Right atrium auricular region (tissue), 2 donors: ENCODE results near the gene PHACTR4. TPM values are rescaled to one million over a fixed set of nuclear protein-coding genes. Genes with fewer than 3 reads are reported as not detected.
"Not testable (repeated sequence)": the region's sequence is repeated elsewhere in the genome, so short reads cannot be mapped to it uniquely, and the experiment has no call there.

Experiments used
- DNase-seq: peaks from one replicate; pipeline ENCODE4 v3.0.0-alpha.2; 2019; ENCODE audit warnings: low spot score
- H3K27ac ChIP-seq, 2 donors: fragments of 200-600 bp; sonication (generic); 1 replicate in 1 of 2; 2 replicates in 1 of 2; pipeline ENCODE4 v1.5.1; 2016 to 2019
- H3K27me3 ChIP-seq, 2 donors: fragments of 200-600 bp; sonication (generic); one replicate each; pipeline versions ENCODE4 v1.5.1 to v1.6.0; 2017 to 2019
- H3K36me3 ChIP-seq: fragments of 200-600 bp; sonication (generic); one replicate; pipeline ENCODE4 v1.5.1; 2016
- H3K4me1 ChIP-seq, 2 donors: fragments of 200-600 bp; sonication (generic); one replicate each; pipeline versions ENCODE4 v1.5.1 to v1.6.0; 2017 to 2019
- H3K4me3 ChIP-seq, 2 donors: fragments of 200-600 bp; sonication (generic); 1 replicate in 1 of 2; 2 replicates in 1 of 2; pipeline ENCODE4 v1.5.1; 2017 to 2019; ENCODE audit warnings: mild to moderate bottlenecking in 1 of 2, moderate library complexity in 1 of 2
- H3K9me3 ChIP-seq, 2 donors: fragments of 200-600 bp; sonication (generic); one replicate each; pipeline ENCODE4 v1.5.1; 2019
- total RNA-seq, 2 donors: library from RNA; depleted of rRNA; stranded (reverse); fragments of >200 nt; gene quantifications; one replicate each; pipeline ENCODE4 v1.1.0, GENCODE V29; 2016
- TF ChIP-seq, protein P1 (sequence below), 2 donors: fragments of 200-600 bp; sonication (generic); IDR thresholded peaks; one replicate each; pipeline ENCODE4 v1.5.1; 2019; ENCODE audit warnings: antibody characterized with exemption in 2 of 2

PHACTR4 gene
- total RNA-seq, 2 donors from 2014 or later: 15.8 to 22.4 TPM

DNA sequence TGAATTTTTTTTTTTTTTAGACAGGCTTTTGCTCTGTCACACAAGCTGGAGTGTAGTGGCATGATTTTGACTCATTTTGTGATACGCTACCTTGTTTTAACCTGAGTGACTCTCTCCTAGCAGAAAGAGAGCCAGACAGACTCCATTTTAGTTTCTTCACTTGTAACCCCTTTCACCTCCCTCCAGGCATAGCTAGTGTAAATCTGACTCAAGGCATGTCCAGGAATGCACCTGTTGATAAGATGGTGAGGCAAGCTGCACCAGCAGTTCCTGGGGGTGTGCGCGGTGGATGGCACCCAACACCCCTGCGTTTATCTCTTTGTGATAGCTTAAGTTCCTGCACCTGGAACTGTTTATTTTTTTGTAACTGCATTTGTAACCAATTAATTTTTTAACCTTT lies 4.7 kb upstream of the PHACTR4 start:
- no peaks in the 10 kb centered on the region for H3K27me3 ChIP-seq
- no peak overlapping the region for H3K4me3 ChIP-seq
- no peaks in the 10 kb centered on the region for H3K9me3 ChIP-seq
- H3K4me1 ChIP-seq: peaks cover 0 to 3% of the 10 kb centered on the region in 2 donors
- DNase-seq: no peak
- no peaks in the 10 kb centered on the region for H3K36me3 ChIP-seq
- H3K27ac ChIP-seq: no peak overlapping the region
- TF ChIP-seq, protein P1, sequence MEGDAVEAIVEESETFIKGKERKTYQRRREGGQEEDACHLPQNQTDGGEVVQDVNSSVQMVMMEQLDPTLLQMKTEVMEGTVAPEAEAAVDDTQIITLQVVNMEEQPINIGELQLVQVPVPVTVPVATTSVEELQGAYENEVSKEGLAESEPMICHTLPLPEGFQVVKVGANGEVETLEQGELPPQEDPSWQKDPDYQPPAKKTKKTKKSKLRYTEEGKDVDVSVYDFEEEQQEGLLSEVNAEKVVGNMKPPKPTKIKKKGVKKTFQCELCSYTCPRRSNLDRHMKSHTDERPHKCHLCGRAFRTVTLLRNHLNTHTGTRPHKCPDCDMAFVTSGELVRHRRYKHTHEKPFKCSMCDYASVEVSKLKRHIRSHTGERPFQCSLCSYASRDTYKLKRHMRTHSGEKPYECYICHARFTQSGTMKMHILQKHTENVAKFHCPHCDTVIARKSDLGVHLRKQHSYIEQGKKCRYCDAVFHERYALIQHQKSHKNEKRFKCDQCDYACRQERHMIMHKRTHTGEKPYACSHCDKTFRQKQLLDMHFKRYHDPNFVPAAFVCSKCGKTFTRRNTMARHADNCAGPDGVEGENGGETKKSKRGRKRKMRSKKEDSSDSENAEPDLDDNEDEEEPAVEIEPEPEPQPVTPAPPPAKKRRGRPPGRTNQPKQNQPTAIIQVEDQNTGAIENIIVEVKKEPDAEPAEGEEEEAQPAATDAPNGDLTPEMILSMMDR (IDR thresholded peaks at IDR 0.05): no peak

DNA sequence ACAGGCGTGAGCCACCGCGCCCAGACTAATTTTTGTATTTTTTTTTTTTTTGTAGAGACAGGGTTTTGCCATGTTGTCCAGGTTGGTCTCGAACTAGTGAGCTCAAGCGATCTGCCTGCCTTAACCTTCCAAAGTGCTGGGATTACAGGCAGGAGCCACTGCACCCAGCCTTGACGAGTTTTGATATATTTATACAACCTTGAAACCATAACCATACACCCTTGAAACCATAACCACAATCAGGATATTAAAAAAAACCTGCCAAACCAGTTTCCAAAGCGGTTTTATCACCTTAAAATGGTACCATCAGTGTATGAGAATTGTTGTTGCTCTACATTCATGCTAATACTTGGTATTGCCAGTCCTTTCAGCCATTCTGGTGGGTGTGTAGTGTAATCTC lies 3.7 kb upstream of the PHACTR4 start:
- TF ChIP-seq, protein P1 (IDR thresholded peaks at IDR 0.05): no peak
- no peak for DNase-seq

DNA sequence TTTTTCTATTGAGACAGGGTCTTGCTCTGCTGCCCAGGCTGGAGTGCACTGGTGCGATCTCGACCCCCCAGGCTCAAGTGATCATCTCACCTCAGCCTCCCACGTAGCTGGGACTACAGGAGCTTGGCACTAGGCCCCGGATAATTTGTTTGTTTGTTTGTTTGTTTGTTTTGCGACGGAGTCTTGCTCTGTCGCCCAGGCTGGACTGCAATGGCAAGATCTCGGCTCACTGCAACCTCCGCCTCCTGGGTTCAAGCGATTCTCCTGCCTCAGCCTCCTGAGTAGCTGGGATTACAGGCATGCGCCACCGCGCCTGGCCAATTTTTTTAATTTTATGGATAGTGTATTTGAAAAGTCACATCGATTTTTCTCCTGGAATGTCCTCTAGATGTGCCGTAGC lies 932 bp upstream of the PHACTR4 start:
- H3K9me3 ChIP-seq, H3K36me3 ChIP-seq, DNase-seq, H3K27ac ChIP-seq, H3K27me3 ChIP-seq, H3K4me3 ChIP-seq: not testable (repeated sequence)
- peaks cover 0 to 17% of the 10 kb centered on the region in 2 donors for H3K4me1 ChIP-seq

More for the DNA sequence above, 3.7 kb upstream of the PHACTR4 start:
- Histone ChIP-seq H3K27me3 (no peaks in the 10 kb centered on the region), H3K9me3 (no peaks in the 10 kb centered on the region), H3K27ac (no peak overlapping the region), H3K4me3 (no peak overlapping the region), H3K36me3 (no peaks in the 10 kb centered on the region), H3K4me1 (peaks cover 0 to 9% of the 10 kb centered on the region in 2 donors)

DNA sequence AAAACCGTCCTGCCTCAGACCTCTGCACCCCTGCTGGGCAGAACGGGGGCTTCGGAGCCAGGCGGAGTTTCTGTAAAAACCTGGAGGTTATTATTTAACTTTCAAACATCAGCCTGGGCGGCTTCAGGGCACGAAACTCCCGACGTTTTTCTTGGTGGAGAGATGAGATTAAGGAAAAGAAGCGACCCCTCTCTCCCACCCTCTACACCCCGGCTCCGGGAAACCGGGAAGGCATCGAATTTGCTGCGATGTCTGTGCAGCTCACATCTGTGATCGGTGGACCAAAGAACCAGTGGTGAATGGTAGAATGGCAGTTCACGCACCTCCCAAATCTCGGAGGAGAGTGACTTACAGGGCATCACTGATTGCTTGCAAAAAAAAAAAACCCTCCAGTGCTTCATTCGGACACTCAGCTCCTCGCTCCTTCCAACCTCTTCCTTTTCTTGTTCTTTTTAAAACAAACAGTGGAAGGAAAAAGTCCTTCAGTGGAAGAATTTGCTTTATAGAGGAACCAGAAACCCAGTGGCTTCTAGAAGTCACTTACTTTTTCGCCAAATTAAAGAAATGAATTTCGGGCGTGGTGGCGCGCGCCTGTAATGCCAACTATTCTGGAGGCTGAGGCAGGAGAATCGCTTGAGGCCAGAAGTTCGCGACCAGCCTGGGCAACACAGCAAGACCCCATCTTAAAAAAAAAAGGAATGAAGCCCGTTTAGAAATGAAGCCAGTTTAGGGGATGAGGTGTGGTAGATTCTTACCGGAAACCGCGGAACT lies 884 bp downstream of the PHACTR4 start:
- TF ChIP-seq, protein P1 (IDR thresholded peaks at IDR 0.05): peak in 1 of 2 donors; percentile 38
- peaks cover 0 to 17% of the 10 kb centered on the region in 2 donors for H3K4me1 ChIP-seq
- no peak for DNase-seq

DNA sequence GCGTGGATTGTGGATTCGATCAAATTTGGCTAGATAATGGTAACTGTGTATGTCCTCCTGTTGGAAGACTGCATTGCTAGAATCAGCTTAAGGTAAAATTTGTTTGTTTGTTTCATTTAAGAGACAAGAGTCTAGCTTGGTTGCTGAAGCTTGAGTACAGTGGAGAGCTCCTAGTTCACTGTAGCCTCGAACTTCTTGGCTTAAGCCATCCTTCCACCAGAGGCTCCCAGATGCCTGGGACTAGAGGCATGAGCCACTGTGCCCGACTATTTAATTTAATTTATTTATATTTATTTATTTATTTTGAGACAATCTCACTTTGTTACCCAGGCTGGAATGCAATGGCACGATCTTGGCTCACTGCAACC lies 1.5 kb downstream of the PHACTR4 start:
- TF ChIP-seq, protein P1 (IDR thresholded peaks at IDR 0.05): no peak
- no peaks in the 10 kb centered on the region for H3K27me3 ChIP-seq
- DNase-seq: no peak
- no peaks in the 10 kb centered on the region for H3K9me3 ChIP-seq
- H3K27ac ChIP-seq: no peak overlapping the region
- H3K36me3 ChIP-seq: no peaks in the 10 kb centered on the region
- peaks cover 0 to 17% of the 10 kb centered on the region in 2 donors for H3K4me1 ChIP-seq
- H3K4me3 ChIP-seq: no peak overlapping the region

More for the DNA sequence above, 884 bp downstream of the PHACTR4 start:
- no peaks in the 10 kb centered on the region for H3K27me3 ChIP-seq
- no peaks in the 10 kb centered on the region for H3K9me3 ChIP-seq
- H3K4me3 ChIP-seq: peak overlapping the region; percentile 82 to 88
- peak overlapping the region; percentile 92 to 95 for H3K27ac ChIP-seq
- no peaks in the 10 kb centered on the region for H3K36me3 ChIP-seq

DNA sequence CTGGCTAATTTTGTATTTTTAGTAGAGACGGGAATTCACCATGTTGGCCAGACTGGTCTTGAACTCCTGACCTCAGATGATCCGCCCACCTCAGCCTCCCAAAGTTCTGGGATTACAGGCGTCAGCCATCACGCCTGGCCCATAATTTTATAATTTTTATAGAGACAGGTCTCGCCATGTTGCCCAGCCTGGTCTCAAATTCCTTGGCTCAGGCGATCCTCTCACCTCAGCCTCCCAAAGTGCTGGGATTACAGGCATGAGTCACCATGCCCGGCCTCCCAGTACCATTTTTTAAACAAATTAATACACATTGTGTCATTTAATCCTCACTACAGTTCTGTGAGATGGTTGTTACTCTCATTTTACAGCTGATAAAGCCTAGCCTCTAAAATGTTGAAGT lies 3.9 kb downstream of the PHACTR4 start:
- not testable (repeated sequence) for H3K27me3 ChIP-seq, H3K36me3 ChIP-seq, H3K4me3 ChIP-seq, DNase-seq, H3K9me3 ChIP-seq, H3K27ac ChIP-seq
- peaks cover 0 to 17% of the 10 kb centered on the region in 2 donors for H3K4me1 ChIP-seq

DNA sequence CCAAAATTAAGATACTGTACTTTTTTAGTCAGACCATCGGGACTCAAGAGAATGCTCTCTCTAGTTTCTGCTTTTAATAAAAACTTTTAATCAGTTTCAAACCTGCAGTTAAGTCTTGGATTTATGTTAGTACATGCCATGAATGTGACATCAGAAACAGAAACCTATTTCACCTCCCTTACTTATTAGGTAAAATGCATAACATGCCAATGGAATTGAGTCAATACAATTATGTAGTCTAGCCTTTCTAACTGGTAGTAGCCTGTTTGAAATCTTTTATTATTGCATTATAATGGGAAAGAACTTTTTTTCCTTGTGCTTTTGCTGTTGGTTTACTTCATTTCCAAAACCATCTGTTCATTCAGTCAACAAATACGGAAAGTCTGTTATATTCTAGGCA lies 4.8 kb downstream of the PHACTR4 start:
- Histone ChIP-seq H3K4me3 (no peak overlapping the region), H3K27me3 (no peaks in the 10 kb centered on the region), H3K36me3 (no peaks in the 10 kb centered on the region), H3K27ac (no peak overlapping the region), H3K9me3 (no peaks in the 10 kb centered on the region), H3K4me1 (peaks cover 0 to 13% of the 10 kb centered on the region in 2 donors)
- DNase-seq: no peak
- TF ChIP-seq, protein P1 (IDR thresholded peaks at IDR 0.05): no peak

DNA sequence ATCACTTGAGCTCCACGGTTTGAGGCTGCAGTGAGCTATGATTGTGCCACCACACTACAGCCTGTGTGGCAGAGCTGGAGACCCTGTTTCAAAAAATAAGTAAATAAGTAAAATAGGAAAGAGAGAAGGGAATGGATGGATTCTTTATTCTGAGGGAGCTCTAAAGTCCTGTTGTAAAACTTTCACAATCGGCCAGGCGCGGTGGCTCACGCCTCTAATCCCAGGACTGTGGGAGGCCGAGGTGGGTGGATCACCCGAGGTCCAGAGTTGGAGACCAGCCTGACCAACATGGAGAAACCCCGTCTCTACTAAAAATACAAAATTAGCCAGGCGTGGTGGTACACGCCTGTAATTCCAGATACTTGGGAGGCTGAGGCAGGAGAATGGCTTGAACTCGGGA lies 6.1 kb downstream of the PHACTR4 start:
- H3K4me3 ChIP-seq, DNase-seq, H3K27ac ChIP-seq, H3K27me3 ChIP-seq, H3K36me3 ChIP-seq, H3K9me3 ChIP-seq: not testable (repeated sequence)
- H3K4me1 ChIP-seq: peaks cover 0 to 11% of the 10 kb centered on the region in 2 donors

DNA sequence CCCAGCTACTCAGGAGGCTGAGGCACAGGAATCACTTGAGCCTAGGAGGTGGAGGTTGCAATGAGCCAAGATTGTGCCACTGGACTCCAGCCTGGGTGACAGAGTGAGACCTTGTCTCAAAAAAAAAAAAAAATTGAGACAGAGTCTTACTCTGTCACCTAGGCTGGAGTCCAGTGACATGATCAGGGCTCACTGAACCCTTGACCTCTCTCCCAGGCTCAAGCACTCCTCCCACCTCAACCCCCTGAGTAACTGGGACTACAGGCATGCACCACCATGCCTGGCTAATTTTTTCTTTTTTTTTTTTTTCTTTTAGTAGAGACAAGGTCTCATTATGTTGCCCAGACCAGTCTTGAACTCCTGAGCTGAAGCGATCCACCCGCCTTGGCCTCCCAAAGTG lies 6.7 kb downstream of the PHACTR4 start:
- H3K4me1 ChIP-seq, H3K36me3 ChIP-seq, H3K4me3 ChIP-seq, DNase-seq, H3K27me3 ChIP-seq, H3K27ac ChIP-seq, H3K9me3 ChIP-seq: not testable (repeated sequence)
